Fibroblast of the conjunctiva (primary cell): ENCODE measurements around the gene ZFYVE9.
A peak's percentile ranks its signal among the peaks of the same experiment; 100 is the strongest.

ENCODE experiments used
- DNase-seq: peaks from one replicate; pipeline ENCODE4 v3.0.0-alpha.2; 2010; ENCODE audit warnings: low read depth

Gene ZFYVE9

DNA sequence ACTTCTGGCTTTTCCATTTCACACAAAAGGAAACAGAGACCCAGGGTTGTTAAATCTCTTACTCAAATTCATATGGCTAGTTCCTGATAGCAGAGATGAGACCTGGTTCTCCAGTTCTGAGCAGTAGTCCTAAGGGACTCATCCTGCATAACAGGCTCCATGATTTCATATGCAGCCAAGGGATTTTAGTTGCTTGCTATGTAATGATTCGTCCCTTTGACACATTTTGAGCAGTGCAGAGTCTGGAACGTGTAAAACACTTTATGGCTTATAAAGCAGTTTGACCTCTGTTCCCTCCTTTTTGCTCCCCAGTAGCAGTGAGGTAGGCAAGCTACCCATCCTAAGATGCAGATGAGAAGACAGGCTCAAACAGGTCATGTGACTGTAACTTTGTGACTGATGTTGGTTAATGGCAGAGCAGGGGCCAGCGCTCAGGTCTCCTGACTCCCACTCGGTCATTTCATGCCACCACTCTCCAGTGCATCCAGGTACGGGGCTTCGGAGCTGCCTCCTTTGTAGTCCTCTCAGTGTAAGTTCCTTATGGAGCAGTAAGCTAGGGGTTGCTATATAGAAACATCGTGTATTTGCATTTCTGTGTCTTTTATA is 199.9 kb downstream of the ZFYVE9 start:
- no peak for DNase-seq

DNA sequence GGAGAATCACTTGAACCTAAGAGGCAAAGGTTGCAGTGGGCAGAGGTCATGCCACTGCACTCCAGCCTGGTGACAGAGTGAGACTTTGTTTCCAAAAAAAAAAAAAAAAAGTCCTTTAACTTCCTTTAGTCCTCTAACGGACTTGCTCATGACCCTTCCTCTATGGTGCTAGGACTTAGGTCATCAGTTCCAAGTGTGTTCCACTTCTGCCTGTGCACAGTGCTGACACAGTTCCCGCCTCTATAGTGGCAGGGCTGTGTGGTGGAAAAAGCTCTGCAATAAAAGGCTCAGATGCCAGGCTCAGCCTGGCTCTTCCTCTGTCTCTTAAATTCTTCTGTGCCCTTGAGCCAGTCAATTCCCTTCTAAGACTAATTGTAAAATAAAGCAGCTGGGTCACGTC is 202.1 kb downstream of the ZFYVE9 start:
- no peak for DNase-seq

DNA sequence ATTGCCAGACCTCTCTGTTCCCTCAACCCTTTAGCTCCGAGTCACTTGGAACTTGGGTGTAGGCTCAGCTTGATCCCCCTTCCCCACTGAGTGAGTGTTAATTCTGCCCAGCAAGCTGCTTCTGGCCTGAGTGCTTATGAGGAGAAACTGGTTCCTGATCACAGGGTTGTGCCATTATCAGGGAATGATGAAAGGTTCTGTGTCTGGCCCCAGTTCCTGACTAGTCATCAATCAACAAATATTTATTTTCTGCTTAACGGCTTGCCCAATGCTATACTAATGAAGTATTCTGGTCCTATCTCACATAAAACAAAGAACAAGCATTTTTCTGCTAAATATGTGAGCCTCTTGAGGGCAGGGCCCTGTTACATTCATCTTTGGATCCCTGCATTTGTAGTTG is 203.4 kb downstream of the ZFYVE9 start:
- no peak for DNase-seq

DNA sequence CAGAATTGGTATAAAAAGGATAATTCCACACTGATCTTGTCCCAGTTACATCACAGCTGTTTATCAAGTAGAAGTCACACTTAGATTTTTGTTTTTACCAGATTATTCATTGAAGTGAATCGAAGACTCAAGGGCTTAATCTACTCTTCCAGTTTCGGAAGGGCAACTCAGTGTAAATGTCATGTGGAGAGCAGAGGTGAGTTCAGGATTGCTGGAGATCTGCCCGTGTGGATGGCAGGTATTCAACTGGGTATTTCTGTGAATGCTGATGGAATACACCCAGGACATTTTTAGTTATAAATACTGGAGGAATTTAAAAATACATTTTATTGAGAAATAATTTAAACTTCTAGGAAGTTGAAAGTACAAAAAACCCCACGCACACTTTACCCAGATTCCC is 204.8 kb downstream of the ZFYVE9 start:
- DNase-seq = no peak

DNA sequence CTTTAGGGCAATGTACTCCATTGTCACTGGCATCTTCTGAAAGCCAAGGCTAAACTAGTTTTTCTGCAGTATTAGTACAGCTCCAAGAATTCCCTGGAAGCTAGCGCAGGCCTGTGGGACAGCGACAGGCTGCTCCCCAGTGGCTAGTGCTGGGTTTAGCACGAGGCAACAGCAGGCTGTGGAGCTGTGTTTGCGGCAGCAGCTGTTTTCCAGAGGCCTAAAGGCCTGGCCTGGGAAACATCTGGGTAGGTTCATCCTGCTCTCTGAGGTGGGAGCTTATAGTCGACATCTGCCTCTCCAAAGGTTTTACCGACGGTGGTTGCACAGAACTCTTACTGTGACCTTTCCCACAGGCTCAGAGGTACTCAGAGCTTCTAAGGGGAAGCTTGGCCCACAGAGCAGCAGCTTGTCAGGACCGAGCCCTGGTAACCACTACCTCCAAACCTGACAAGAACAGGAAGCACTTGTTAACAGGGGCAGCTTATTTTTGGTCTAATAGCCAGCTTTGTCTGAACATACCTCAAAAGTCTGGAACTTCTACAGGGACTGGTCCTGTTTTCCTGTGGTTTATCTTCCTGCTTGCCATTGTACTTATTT is 206.9 kb downstream of the ZFYVE9 start:
- no peak for DNase-seq

DNA sequence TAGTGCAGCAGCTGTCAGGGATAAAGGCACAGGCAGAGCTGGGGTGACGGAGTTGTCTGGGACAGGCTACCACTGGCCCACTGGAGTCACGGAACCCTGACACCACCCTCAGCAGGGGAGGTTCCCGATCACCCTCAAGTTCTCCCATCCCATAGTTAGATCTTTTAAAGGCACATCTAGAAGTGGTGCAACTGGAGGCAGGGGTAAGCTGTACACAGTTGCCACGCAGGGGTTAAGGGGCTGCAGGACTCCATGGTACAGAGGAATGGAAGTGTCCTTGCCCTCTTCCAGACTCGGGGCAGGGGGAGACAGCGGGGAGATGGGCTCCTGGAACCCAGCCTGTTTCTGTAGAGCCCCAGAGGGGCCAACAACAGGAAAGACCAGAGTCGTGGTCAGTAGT is 210.8 kb downstream of the ZFYVE9 start:
- no peak for DNase-seq

DNA sequence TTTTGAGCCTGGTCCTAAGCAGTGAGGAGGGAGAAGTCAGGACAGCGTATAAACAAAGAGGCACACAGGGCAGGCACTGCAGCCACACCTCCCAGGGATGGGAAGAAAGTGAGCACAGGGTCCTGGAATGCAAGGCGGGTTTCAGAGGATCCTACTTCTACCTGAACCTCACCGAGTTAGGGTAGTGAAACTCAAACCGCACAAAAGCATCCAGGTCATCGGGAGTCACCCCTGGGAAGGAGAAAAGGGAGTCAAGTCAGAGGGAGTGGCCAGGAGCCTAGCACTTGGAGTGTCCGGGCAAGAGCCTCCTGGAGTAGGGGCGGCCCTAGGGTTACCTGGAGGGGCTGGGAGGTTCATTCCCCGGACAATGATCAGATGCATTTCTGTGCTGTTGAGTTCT is 213.5 kb downstream of the ZFYVE9 start:
- no peak for DNase-seq

DNA sequence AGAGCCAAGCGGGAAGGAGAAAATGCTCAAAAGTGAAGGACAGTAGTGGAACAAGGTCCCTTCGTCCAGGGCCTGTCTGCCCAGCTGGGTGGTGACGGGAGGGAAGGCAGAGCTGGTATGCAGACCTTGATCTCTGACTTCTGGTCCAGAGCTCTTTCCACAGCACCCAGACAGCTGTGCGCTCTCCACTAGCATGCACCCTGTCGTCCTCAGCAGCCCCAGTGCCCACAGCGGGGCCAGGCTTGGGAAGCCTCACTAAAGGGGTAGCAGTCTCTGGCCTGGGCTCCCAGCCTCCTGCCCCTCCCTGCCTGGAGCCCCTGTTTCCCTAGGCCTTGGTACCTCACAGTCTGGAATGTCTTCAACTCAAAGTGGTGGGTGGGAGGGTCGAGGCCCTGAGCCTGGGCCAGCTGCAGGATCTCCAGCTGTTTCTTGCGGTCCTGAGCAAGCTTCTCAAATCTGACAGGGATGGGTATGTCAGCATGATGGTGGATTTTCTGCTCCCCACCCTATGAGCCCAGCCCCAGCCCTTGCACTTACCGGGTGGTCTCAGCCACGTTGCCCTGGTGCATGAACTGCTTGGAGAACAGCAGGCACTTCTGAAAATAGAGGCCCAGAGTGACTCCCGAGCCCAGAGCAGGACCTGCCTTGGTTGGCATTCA is 214.1 kb downstream of the ZFYVE9 start:
- no peak for DNase-seq

DNA sequence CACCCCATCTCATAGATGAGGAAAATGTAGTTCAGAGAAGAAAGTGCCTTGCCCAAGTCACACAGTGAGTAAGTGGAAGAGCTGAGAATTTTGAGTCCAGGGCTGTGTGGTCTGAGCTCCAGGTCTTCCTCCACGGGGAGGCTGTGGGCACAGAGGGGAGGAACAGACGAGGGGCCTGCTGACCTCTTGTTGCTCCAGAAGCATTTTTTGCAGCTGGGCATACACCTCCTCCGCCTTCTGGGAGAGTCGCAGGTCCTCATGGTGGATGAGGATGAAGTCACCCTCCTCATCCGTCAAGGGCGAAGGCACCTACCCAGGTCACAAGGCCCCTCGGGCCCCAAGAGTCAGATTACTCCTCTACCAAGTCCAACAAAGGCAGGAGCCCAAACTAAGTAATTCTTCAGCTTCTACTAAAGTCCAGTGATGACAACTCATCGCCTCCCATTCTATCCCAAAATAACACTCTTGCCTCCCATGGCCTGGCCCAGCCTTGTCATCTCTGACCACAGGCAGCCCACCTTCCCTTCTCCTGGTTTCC is 215.0 kb downstream of the ZFYVE9 start:
- DNase-seq = no peak

DNA sequence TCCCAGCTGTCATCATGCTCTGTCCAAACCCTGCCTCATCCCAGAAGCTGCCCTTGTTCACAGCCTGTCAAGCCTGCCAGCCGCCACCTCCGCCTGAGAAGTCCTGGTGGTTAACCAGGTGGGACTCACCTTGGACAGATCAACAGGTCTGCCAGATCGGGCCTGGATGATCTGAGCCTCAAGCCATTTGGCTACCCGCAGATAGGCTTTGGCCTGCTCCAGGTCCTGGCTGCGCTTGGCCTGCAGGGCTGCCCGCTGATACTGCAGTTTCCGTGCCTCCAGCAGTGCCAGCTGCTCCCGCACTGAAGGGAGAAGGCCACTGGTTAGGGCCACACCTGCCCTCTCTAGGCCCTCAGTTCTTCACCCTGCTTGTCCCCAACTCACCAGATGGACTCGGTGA is 215.5 kb downstream of the ZFYVE9 start:
- DNase-seq = no peak

DNA sequence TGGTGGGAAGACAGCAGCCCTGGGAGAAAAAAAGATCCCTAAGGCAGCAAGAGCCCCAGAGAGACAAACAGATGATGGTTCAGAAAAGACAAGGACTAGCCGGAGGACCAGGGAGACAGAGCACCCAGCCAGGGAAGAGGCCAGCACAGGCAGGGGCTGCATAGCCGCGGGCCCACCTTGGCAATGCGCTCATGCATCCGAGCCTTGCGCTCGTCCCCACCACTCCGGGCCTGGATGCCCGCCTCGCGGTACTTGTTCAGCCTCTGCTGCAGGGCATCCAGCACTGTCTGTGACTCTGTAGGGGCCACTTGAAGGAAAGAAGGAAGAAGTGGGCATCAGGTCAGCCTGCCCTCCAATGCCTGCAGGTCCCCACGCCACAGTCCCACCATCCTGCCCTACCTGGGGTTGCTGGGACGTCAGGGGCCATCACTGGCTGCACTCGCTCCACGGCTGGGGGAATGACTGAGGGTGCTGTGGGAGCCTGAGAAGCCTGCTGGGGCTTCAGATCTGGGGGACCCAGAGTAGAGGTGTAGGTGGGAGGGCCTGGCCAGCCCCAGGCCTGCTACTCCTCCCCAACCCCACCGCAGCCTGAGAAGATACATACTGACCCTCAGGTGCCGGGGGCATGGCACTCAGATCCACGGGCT is 217.1 kb downstream of the ZFYVE9 start:
- no peak for DNase-seq

DNA sequence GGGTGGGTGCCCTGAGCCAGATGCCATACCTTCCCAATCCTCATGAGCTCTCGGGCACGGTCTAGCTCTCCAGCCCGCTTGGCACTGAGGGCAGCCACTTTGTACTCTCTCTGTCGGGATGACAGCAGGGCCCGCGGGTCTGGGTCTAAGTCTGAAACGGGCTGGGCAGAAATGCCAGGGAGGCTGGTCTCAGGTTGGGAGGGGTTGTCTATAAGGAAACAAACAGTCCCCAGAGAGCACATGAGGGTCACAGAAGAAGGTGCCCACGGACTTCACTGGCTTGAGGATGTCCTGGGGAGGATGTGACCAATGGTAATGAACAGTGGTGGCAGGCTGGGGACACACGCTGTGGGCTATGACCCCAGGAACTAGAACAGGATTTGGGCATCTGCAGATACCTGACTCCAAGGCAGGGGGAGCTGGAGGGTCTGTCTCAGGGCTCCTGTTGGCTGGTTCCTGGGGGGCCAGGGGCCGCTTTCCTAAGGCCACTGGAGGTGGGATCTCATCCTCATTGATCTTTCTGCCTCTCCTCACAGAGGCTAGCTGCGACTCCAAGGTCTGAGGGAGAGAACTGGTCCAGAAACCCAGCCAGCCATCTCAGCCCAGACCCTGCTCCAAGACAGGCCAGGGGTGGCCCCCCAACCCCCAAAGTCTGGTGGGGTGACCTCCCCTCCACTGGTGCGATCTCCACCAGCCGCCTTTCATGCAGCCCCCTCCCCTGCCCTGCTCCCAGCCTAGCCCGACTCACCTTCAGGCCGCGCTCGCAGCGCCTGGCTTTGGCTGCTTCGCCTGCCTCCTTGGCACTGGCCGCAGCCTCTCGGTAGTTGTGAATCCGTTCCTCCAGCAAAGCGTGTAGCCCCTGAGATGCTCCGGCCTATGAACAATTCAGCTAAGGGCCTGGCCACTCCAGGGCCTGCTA is 218.0 kb downstream of the ZFYVE9 start:
- no peak for DNase-seq

DNA sequence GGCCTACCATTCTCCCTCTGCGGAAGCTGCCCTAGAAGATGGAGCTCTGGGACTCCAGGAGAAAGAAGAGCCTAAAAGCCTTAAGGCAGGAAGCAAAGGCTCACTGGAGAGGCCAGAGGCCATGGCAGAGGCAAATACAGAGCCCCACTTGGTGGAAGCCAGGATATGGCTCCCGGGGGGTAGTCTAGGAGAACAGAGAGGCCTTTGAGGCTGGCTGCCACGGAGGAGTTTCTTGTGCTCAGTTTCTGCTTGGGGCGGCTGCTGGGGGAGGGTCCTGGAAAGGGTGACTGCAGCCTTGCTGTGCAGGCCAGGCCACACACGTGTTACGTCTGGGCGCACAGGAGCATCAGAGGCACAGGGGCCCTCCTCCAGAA is 218.7 kb downstream of the ZFYVE9 start:
- no peak for DNase-seq

DNA sequence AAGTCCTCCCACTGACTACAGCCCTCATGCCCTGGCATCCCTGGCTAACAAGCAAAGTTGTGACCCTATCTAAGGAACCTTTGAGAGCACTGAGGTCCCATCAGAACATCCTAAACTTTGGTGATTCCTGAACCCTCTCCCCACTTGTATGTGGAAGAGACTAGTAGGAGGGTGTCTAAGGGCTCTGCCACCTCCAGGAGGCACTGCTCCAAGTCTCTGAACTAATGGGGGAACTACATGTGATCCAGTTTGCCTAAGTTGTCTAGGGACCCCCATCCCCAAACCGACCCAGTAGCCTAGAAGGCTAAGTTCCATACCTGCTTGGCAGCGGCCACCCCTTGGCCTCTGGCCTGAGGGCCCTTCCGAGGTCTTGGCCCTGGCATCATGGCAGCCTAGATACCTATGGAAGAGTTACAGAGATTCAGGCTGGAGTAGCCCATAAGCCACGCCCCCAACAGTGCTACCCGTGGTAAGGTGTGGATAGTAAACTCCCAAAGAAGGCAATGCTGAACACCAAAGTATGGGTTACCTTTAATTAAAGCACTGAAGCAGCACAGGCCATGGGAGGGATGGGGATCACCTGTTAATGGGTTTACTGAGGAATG is 222.4 kb downstream of the ZFYVE9 start:
- DNase-seq = no peak

DNA sequence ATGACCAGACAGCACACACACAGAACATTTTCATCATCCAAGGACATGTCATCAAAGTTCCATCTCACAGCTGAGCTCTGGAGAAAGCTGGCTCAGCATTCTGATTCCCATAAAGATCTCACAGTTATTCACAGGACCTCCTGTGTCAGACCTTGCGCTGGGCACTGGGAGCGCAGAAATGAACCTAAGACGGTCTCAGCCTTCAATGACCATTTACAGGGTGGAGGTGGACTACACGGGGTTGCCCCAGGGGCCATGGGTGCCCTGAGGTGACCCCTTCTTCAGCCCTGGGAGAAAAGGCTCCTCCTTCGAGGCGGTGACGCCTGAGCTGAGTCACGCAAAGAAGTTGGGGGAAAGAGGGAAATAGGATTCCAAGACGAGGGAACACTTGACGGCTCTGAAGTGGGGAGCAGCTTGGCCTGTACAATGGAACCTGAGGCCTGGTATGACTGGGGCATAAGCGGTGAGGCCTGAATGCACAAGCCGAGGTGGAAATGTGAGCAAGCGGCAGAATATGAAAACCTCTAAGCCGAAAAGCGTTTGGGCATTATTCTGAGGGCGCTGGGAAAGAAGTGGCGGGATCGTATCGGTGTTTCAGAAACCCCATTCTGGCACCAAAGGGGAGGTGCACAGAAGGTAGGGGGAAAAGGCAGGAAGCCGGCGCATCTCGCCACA is 223.3 kb downstream of the ZFYVE9 start:
- DNase-seq = peak; percentile 30

DNA sequence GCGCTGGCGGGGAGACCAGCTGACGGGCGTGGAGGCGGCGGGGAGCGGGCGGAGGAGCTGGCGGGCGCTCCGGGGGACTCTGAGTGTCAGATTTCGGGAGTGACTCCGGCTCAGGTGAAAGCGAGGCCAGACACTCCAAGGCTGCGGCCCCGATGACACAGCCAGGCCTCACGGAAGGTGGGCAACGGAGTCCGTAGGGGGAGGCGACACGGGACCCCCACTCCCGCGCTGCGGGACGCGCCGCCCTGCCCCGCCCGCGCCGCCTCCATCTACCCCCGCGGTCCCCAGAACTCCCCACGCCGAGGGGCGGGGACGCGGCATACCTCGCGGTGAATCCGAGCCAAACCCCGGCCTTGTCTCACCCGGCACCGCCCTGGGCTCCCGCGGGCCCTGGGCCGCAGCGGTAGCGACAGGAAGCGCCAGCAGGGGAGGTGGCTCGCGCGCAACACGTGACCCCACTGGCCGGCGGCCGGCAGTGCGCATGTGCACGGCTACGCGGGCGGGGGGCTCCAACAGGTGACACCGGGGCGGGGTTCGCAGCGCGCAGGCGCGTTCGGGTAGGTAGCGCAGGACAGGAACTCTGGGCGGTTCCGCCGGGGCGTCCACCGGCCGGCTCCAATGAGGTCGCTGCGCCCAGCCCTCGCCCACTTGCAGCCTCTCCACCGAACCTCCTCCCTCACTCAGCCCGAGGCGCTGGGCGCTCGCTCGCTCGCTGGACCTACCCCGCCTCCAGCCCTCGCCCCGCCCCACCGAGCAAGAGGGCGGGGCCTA is 224.0 kb downstream of the ZFYVE9 start, which contains the start of gene CC2D1B:
Gene CC2D1B, minus strand, starts transcription at position 460 of the 771 bp plus-strand sequence. CDS start 1,585 bp downstream, outside the sequence.
- peak; percentile 96 for DNase-seq

DNA sequence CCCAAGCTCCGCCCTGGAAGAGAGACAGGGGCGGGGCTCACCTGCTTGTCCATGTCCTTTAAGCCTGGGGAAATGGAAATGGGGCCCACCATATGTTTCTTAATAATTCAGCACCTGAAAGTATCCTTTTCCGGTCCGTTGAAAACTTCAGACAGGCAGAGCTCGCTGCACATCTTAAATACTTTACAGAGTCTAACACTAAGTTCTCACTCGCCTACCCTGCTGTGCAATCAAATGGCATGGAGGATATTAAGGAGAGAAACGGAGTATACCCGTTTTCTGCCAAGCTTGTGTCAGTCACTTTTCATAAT is 224.6 kb downstream of the ZFYVE9 start:
- no peak for DNase-seq

DNA sequence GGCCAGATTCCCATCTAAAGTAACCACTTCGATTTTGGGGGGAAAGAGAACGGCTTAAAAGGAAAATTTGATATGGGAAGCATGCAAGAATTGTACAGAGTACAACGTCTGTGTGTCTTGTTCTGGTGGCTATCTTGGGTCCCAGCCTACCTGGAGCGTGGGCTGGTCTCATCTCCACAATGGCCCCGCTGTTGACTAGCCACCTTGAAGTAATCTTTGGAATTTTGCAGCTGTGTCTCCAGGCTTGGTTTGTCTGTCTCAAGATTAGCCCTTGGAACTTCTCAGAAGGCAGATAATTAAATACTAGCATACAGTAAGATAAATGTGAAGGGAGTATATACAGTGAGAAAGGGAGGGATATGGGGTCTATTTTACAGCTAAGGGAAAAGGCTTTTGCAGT is 225.4 kb downstream of the ZFYVE9 start:
- DNase-seq = no peak

DNA sequence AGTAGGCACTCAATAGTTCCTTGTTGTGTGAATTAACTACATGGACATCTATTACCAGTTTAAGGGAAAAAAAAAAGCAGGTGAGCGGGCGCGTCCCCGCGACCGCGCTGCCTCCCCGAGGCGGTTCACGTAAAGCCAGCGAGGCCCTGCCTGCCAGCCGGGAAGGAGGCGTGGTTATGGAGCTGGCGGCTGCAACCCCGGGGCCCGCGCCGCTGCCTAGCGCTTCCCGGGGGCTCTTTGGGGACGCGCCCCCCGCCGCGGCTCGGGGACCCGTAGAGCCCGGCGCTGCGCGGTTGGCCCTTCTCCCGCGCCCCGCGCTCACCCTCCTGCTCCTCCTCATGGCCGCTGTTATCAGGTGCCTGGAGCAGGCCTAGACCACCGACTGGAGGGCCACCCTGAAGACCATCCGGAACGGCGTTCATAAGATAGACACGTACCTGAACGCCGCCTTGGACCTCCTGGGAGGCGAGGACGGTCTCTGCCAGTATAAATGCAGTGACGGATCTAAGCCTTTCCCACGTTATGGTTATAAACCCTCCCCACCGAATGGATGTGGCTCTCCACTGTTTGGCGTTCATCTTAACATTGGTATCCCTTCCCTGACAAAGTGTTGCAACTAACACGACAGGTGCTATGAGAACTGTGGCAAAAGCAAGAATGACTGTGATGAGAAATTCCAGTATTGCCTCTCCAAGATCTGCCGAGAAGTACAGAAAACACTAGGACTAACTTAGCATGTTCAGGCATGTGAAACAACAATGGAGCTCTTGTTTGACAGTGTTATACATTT is 226.7 kb downstream of the ZFYVE9 start:
- no peak for DNase-seq
